Astrocyte (in vitro differentiated cells and primary cell): Measurements from ENCODE around the gene MAGED4B. TPM values are rescaled to one million over a fixed set of nuclear protein-coding genes. Genes with fewer than 3 reads are reported as not detected.

ENCODE experiments used
- DNase-seq: peaks from one replicate; pipeline ENCODE4 v3.0.0-alpha.2; 2010; ENCODE audit warnings: low read depth
- FAIRE-seq: peaks from 2 replicates; lab custom pipeline; 2011; peaks lifted over from hg19 to GRCh38; lab: Jason Lieb, UNC
- H2AFZ ChIP-seq: 2 replicates; pipeline ENCODE4 v1.6.0; 2012; ENCODE audit warnings: low read depth, low read length, inconsistent platforms
- H3K27ac ChIP-seq: 2 replicates; pipeline ENCODE4 v1.5.1; 2011; ENCODE audit warnings: low read depth, low read length, inconsistent platforms
- H3K27me3 ChIP-seq: 2 replicates; pipeline ENCODE4 v1.6.0; 2011; ENCODE audit warnings: low read length, inconsistent platforms; ENCODE audit not compliant: insufficient read depth
- H3K36me3 ChIP-seq: 2 replicates; pipeline ENCODE4 v1.5.1; 2011; ENCODE audit warnings: low read length, inconsistent platforms; ENCODE audit not compliant: insufficient read depth
- H3K4me1 ChIP-seq: 2 replicates; pipeline ENCODE4 v1.5.1; 2011; ENCODE audit warnings: low read length, inconsistent platforms; ENCODE audit not compliant: insufficient read depth
- H3K4me2 ChIP-seq: 2 replicates; pipeline ENCODE4 v1.6.0; 2012; ENCODE audit warnings: low read length, inconsistent platforms
- H3K4me3 ChIP-seq: 2 replicates; pipeline ENCODE4 v1.5.1; 2011; ENCODE audit warnings: low read depth, mild to moderate bottlenecking, low read length, inconsistent platforms; ENCODE audit not compliant: insufficient read depth
- H3K79me2 ChIP-seq: 2 replicates; pipeline ENCODE4 v1.6.0; 2012; ENCODE audit warnings: mild to moderate bottlenecking, low read length, inconsistent platforms; ENCODE audit not compliant: insufficient read depth
- H3K9ac ChIP-seq: 2 replicates; pipeline ENCODE4 v1.6.0; 2012; ENCODE audit warnings: mild to moderate bottlenecking, low read length, inconsistent platforms
- H3K9me3 ChIP-seq: 2 replicates; pipeline ENCODE4 v1.5.1; 2012; ENCODE audit warnings: low read depth, mild to moderate bottlenecking, low read length, inconsistent platforms; ENCODE audit not compliant: insufficient read depth
- H4K20me1 ChIP-seq: 2 replicates; pipeline ENCODE4 v1.6.0; 2012; ENCODE audit warnings: low read length, inconsistent platforms; ENCODE audit not compliant: insufficient read depth
- H3K27ac Mint-ChIP-seq: one replicate; pipeline ENCODE4 v1.8.0; 2021; ENCODE audit warnings: mild to moderate bottlenecking, mixed read lengths; ENCODE audit not compliant: unreplicated experiment
- H3K27me3 Mint-ChIP-seq: one replicate; pipeline ENCODE4 v1.8.0; 2021; ENCODE audit warnings: low read depth, mixed read lengths; ENCODE audit not compliant: unreplicated experiment
- H3K36me3 Mint-ChIP-seq: one replicate; pipeline ENCODE4 v1.8.0; 2021; ENCODE audit warnings: low read depth, mixed read lengths; ENCODE audit not compliant: unreplicated experiment
- H3K4me1 Mint-ChIP-seq: one replicate; pipeline ENCODE4 v1.8.0; 2021; ENCODE audit warnings: low read depth, mixed read lengths; ENCODE audit not compliant: unreplicated experiment
- H3K4me3 Mint-ChIP-seq: one replicate; pipeline ENCODE4 v1.8.0; 2021; ENCODE audit warnings: mild to moderate bottlenecking, moderate library complexity, mixed read lengths; ENCODE audit not compliant: unreplicated experiment
- H3K9me3 Mint-ChIP-seq: one replicate; pipeline ENCODE4 v1.8.0; 2021; ENCODE audit warnings: mild to moderate bottlenecking, mixed read lengths; ENCODE audit not compliant: unreplicated experiment
- CTCF ChIP-seq: IDR thresholded peaks from 2 replicates; pipeline ENCODE4 v1.5.1; 2011; ENCODE audit warnings: low read depth, mild to moderate bottlenecking, inconsistent platforms, low read length, moderate library complexity; ENCODE audit not compliant: insufficient read depth
- EZH2 ChIP-seq: IDR thresholded peaks from 2 replicates; pipeline ENCODE4 v1.6.1; 2012; ENCODE audit warnings: mild to moderate bottlenecking, low read length, inconsistent platforms; ENCODE audit not compliant: insufficient read depth
- total RNA-seq: library from RNA; stranded (reverse); gene quantifications from 2 replicates; pipeline ENCODE4 v1.2.1, GENCODE V29; 2021

Gene MAGED4B
- total RNA-seq, 1 donor from 2014 or later = 150 TPM

- FAIRE-seq = no peak
- Histone ChIP-seq H3K9ac (no peak overlapping the region), H3K4me2 (no peak overlapping the region), H2AFZ (no peak overlapping the region), H3K79me2 (no peaks in the 10 kb centered on the region), H3K4me1 (no peaks in the 10 kb centered on the region), H3K4me3 (no peak overlapping the region), H3K27ac (no peak overlapping the region), H3K9me3 (no peaks in the 10 kb centered on the region), H4K20me1 (no peaks in the 10 kb centered on the region), H3K27me3 (no peaks in the 10 kb centered on the region), H3K36me3 (no peaks in the 10 kb centered on the region)
- TF ChIP-seq CTCF (no peak), EZH2 (no peak)
- H3K4me1 Mint-ChIP-seq = no peaks in the 10 kb centered on the region
- no peak overlapping the region for H3K27ac Mint-ChIP-seq
- no peaks in the 10 kb centered on the region for H3K36me3 Mint-ChIP-seq
- H3K9me3 Mint-ChIP-seq = peaks cover 7% of the 10 kb centered on the region
- no peaks in the 10 kb centered on the region for H3K27me3 Mint-ChIP-seq
- no peak for DNase-seq
- H3K4me3 Mint-ChIP-seq = no peak overlapping the region
Observed at GRCh38 chrX:52031371-52031770, 37.6 kb downstream of the MAGED4B start.

DNA sequence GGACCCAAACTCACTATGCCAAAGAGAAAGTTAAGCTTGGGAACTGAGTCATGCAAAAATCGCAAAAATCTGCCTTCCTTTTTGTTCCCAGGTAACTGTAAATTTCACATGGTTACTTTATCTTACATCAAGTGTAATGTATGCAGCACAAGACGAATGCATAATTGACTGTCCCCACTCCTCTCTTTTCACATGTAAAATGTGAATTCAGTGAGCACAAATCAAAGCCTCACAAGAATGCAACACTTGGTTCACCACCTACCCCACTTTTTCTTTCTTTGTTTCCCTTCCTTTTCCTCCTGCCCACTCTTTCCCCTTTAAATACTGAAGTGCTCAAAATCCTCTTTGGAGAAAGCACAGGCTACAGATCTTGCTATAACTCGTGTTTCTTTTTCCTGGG is 53.2 kb downstream of the MAGED4B start:
- H3K4me2 ChIP-seq = no peak overlapping the region
- DNase-seq = no peak
- FAIRE-seq = no peak
- no peaks in the 10 kb centered on the region for H4K20me1 ChIP-seq
- no peak overlapping the region for H3K4me3 ChIP-seq
- H3K9me3 Mint-ChIP-seq = no peaks in the 10 kb centered on the region
- H3K27ac Mint-ChIP-seq = no peak overlapping the region
- no peak overlapping the region for H3K4me3 Mint-ChIP-seq
- H3K9ac ChIP-seq = no peak overlapping the region
- no peaks in the 10 kb centered on the region for H3K9me3 ChIP-seq
- TF ChIP-seq CTCF (no peak), EZH2 (no peak)
- no peaks in the 10 kb centered on the region for H3K79me2 ChIP-seq
- no peaks in the 10 kb centered on the region for H3K4me1 ChIP-seq
- H3K4me1 Mint-ChIP-seq = no peaks in the 10 kb centered on the region
- H3K36me3 Mint-ChIP-seq = no peaks in the 10 kb centered on the region
- no peaks in the 10 kb centered on the region for H3K36me3 ChIP-seq
- no peak overlapping the region for H3K27ac ChIP-seq
- no peak overlapping the region for H2AFZ ChIP-seq
- H3K27me3 Mint-ChIP-seq = no peaks in the 10 kb centered on the region
- H3K27me3 ChIP-seq = no peaks in the 10 kb centered on the region

Other genes starting within 250 kb of the MAGED4B start
- gene MAGED1, start 175.6 kb downstream of the MAGED4B start, total RNA-seq = 412 and 440 TPM in 2 replicates
- gene MAGED4, start 115.7 kb upstream of the MAGED4B start, total RNA-seq = 96.3 and 129 TPM in 2 replicates